ENCODE measurements around the gene MUSK.
"Not testable (repeated sequence)": the region's sequence is repeated elsewhere in the genome, so short reads cannot be mapped to it uniquely, and the experiment has no call there.

DNA sequence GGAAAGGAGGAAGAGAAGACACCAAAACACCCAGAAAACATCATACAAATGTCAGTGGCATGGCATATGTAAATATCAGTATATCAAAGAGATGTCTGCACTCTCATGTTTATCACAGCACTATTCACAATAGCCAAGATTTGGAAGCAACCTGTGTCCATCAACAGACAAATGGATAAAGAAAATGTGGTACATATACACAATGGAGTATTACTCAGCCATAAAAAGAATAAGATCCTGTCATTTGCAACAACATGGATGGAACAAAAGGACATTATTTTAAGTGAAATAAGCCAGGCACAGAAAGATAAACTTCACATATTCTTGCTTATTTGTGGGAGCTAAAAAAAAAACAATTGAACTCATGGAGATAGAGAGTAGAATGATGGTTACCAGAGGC is 156.5 kb downstream of the MUSK start:
- TF ChIP-seq, protein P1, sequence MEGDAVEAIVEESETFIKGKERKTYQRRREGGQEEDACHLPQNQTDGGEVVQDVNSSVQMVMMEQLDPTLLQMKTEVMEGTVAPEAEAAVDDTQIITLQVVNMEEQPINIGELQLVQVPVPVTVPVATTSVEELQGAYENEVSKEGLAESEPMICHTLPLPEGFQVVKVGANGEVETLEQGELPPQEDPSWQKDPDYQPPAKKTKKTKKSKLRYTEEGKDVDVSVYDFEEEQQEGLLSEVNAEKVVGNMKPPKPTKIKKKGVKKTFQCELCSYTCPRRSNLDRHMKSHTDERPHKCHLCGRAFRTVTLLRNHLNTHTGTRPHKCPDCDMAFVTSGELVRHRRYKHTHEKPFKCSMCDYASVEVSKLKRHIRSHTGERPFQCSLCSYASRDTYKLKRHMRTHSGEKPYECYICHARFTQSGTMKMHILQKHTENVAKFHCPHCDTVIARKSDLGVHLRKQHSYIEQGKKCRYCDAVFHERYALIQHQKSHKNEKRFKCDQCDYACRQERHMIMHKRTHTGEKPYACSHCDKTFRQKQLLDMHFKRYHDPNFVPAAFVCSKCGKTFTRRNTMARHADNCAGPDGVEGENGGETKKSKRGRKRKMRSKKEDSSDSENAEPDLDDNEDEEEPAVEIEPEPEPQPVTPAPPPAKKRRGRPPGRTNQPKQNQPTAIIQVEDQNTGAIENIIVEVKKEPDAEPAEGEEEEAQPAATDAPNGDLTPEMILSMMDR (IDR thresholded peaks at IDR 0.05): not testable (repeated sequence)
- TF ChIP-seq POLR2A (IDR thresholded peaks at IDR 0.05): not testable (repeated sequence)

Measured in testis (tissue), 2 donors.